HEK293T (cell line): ENCODE results near the gene SOCS6.
"Not testable (repeated sequence)": the region's sequence is repeated elsewhere in the genome, so short reads cannot be mapped to it uniquely, and the experiment has no call there.

ENCODE experiments used
- BHLHE40 ChIP-seq: fragments of 450-650 bp; IDR thresholded peaks from 2 replicates; pipeline ENCODE4 v1.6.1; 2016; ENCODE audit warnings: mild to moderate bottlenecking, moderate library complexity, borderline replicate concordance
- CTBP1 ChIP-seq: fragments of 450-650 bp; IDR thresholded peaks from 2 replicates; pipeline ENCODE4 v1.6.1; 2016; ENCODE audit warnings: borderline replicate concordance
- FOXA1 ChIP-seq: fragments of 450-650 bp; IDR thresholded peaks from 2 replicates; pipeline ENCODE4 v1.6.1; 2016; ENCODE audit warnings: mild to moderate bottlenecking
- FOXM1 ChIP-seq: fragments of 450-650 bp; IDR thresholded peaks from 2 replicates; pipeline ENCODE4 v1.6.1; 2017; ENCODE audit warnings: mild to moderate bottlenecking, borderline replicate concordance
- L3MBTL2 ChIP-seq: fragments of 450-650 bp; conservative IDR thresholded peaks from 2 replicates; pipeline ENCODE4 v1.6.1; 2016; ENCODE audit warnings: mild to moderate bottlenecking
- NFRKB ChIP-seq: fragments of 450-650 bp; IDR thresholded peaks from 2 replicates; pipeline ENCODE4 v1.6.1; 2016; ENCODE audit warnings: mild to moderate bottlenecking, moderate library complexity
- SP1 ChIP-seq: fragments of 450-650 bp; IDR thresholded peaks from 2 replicates; pipeline ENCODE4 v1.6.1; 2017

DNA sequence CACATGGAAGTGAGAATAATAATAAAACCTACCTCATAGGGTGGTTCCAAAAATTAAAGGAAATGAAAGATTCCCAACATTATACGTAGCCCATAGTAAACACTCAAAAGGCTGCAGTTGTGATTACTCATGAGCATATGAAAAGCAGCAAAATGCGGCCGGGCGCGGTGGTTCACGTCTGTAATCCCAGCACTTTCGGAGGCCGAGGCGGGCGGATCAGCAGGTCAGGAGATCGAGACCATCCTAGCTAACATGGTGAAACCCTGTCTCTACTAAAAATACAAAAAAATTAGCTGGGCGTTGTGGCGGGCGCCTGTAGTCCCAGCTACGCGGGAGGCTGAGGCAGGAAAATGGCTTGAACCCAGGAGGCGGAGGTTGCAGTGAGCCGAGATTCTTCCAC, 39.0 kb upstream of the SOCS6 start:
- not testable (repeated sequence) for TF ChIP-seq BHLHE40, FOXM1, CTBP1, NFRKB, L3MBTL2, FOXA1, SP1
